GM23248 (cell line): ENCODE results near the gene POMP.

Source experiments
- EZH2 ChIP-seq: fragments of 200-600 bp; sonication (generic); IDR thresholded peaks from 2 replicates; pipeline ENCODE4 v1.6.1; 2018; ENCODE audit warnings: antibody characterized with exemption, mild to moderate bottlenecking; ENCODE audit not compliant: insufficient read depth, poor library complexity, severe bottlenecking
- EZH2phosphoT487 ChIP-seq: fragments of 200-600 bp; sonication (generic); IDR thresholded peaks from 2 replicates; pipeline ENCODE4 v1.6.1; 2018; ENCODE audit warnings: antibody characterized with exemption, moderate library complexity, mild to moderate bottlenecking, low read depth; ENCODE audit not compliant: insufficient read depth

DNA sequence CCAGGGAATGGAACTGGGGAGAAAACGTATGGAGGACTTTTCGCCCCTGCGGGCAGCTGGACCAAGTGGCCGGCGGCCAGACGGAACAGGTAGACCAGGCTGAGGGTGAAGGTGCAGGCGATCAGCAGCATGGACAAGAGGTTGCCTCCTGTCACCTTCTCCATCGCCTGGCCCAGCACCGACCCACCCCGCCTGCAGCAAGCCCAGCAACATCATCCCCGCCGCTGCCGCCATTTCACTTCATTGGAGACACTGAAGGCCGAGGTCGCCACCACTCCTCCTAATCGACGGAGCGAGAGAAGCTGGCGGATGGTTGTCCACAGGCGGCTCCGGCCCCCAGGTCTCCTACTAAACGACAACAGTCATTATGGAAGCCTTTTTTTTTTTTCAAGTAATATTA is 64.9 kb downstream of the POMP start:
- no peak for TF ChIP-seq EZH2
- no peak for TF ChIP-seq EZH2phosphoT487
